ENCODE results near the gene CSNK2A1.
"Not testable (repeated sequence)": the region's sequence is repeated elsewhere in the genome, so short reads cannot be mapped to it uniquely, and the experiment has no call there.

Gene CSNK2A1

GRCh38 chr20:543369-544152 is at the start of gene CSNK2A1:
Gene CSNK2A1, minus strand, starts transcription at chr20:543790. Its CDS starts 35,239 bp downstream, at chr20:508551.
- DNase-seq (ENCODE audit: low read depth, low spot score), result peak; percentile 88
- Histone ChIP-seq H3K9me3 (ENCODE audit: low read depth, low read length) (peaks cover 30% of the 10 kb centered on the region), H3K4me3 (peak within 1 kb of the TSS; percentile 96), H3K36me3 (ENCODE audit: insufficient read depth, low read length) (peaks cover 39% of the 10 kb centered on the region), H3K9ac (ENCODE audit: insufficient read length) (peak within 1 kb of the TSS; percentile 99), H3K27ac (peak within 1 kb of the TSS; percentile 98)
- peak; percentile 93 for TF ChIP-seq POLR2AphosphoS5 (IDR thresholded peaks at IDR 0.05; ENCODE audit: borderline replicate concordance, low read depth, low read length)
- TF ChIP-seq FOXP2 (optimal IDR thresholded peaks at IDR 0.05; ENCODE audit: control extremely low read depth, extremely low read length, insufficient read depth), result peak; percentile 16
- TF ChIP-seq EZH2 (IDR thresholded peaks at IDR 0.05), result no peak

- no peaks in the 10 kb centered on the region for H3K36me3 ChIP-seq (ENCODE audit: insufficient read depth, low read length)
- TF ChIP-seq POLR2AphosphoS5 (IDR thresholded peaks at IDR 0.05; ENCODE audit: borderline replicate concordance, low read depth, low read length) (no peak), FOXP2 (optimal IDR thresholded peaks at IDR 0.05; ENCODE audit: control extremely low read depth, extremely low read length, insufficient read depth) (no peak), EZH2 (IDR thresholded peaks at IDR 0.05) (no peak)
- no peak overlapping the region for H3K27ac ChIP-seq
- DNase-seq (ENCODE audit: low read depth, low spot score), result no peak
- no peaks in the 10 kb centered on the region for H3K9me3 ChIP-seq (ENCODE audit: low read depth, low read length)
- H3K9ac ChIP-seq (ENCODE audit: insufficient read length), result no peak overlapping the region
- no peak overlapping the region for H3K4me3 ChIP-seq
Measured at GRCh38 chr20:592506-592905, 48.9 kb upstream of the CSNK2A1 start.

- no peak overlapping the region for H3K27ac ChIP-seq
- no peak for TF ChIP-seq FOXP2 (optimal IDR thresholded peaks at IDR 0.05; ENCODE audit: control extremely low read depth, extremely low read length, insufficient read depth)
- no peak for TF ChIP-seq POLR2AphosphoS5 (IDR thresholded peaks at IDR 0.05; ENCODE audit: borderline replicate concordance, low read depth, low read length)
- TF ChIP-seq EZH2 (IDR thresholded peaks at IDR 0.05), result no peak
- H3K4me3 ChIP-seq, result no peak overlapping the region
- H3K36me3 ChIP-seq (ENCODE audit: insufficient read depth, low read length), result no peaks in the 10 kb centered on the region
- H3K9ac ChIP-seq (ENCODE audit: insufficient read length), result no peak overlapping the region
- DNase-seq (ENCODE audit: low read depth, low spot score), result no peak
- no peaks in the 10 kb centered on the region for H3K9me3 ChIP-seq (ENCODE audit: low read depth, low read length)
Measured at GRCh38 chr20:591941-592340, 48.4 kb upstream of the CSNK2A1 start.

DNA sequence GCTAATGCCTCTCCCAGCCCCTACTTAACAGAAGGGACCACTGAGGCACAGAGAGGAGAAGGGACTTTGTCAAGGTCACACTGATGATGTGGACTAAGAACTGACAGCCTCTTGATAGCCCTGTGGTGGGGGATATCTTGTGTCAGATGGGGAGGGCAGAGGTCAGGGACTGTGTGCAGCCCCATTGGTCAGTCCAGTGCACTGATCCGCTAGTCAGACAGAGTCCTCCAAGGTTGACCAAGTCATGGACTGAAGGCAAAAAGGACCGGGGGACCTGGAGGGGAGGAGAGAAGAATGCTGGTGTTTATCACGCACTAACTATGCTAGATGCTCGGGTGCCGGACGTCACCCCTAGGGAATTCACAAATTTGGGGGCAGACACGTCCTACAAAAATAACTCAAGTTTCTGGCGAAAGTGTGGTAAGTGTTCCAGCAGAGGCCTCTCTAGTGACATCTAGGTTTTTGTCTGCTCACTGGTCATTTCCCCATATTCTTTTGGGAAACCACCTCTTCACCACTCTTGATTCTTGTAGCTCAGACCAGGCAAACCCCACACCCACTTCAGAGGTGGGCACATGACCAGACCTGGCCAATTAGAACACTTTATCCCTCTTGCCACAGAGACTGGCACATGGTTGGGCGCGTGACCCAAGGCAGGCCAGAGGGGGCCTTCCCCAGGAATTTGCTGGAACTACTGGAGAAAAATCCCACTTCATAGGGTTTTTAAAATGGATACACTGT is 45.5 kb upstream of the CSNK2A1 start:
- Histone ChIP-seq H3K9ac (ENCODE audit: insufficient read length) (no peak overlapping the region), H3K36me3 (ENCODE audit: insufficient read depth, low read length) (no peaks in the 10 kb centered on the region), H3K9me3 (ENCODE audit: low read depth, low read length) (no peaks in the 10 kb centered on the region), H3K4me3 (no peak overlapping the region), H3K27ac (no peak overlapping the region)
- no peak for TF ChIP-seq POLR2AphosphoS5 (IDR thresholded peaks at IDR 0.05; ENCODE audit: borderline replicate concordance, low read depth, low read length)
- no peak for TF ChIP-seq EZH2 (IDR thresholded peaks at IDR 0.05)
- TF ChIP-seq FOXP2 (optimal IDR thresholded peaks at IDR 0.05; ENCODE audit: control extremely low read depth, extremely low read length, insufficient read depth), result no peak
- DNase-seq (ENCODE audit: low read depth, low spot score), result no peak

GRCh38 chr20:588476-588875 is 44.9 kb upstream of the CSNK2A1 start:
- TF ChIP-seq EZH2 (IDR thresholded peaks at IDR 0.05) (no peak), FOXP2 (optimal IDR thresholded peaks at IDR 0.05; ENCODE audit: control extremely low read depth, extremely low read length, insufficient read depth) (no peak)

DNA sequence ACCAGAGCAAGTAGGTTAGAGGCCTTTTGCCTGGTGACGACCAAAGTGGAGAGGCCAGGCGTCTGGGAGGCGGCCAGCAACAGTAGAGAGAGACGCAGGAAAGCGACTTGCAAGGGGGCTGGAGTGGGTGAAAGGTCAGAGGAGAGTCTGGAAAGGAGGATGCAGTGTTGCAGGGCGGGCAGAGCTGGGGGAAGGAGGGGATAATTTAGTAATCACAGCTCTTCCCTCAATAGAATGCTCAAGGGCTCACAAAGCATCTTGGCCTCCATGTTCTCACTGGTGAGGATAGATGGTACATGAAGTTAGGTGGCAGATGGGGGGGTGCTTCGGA is 41.3 kb upstream of the CSNK2A1 start:
- TF ChIP-seq FOXP2 (optimal IDR thresholded peaks at IDR 0.05; ENCODE audit: control extremely low read depth, extremely low read length, insufficient read depth), result no peak
- TF ChIP-seq EZH2 (IDR thresholded peaks at IDR 0.05), result no peak
- TF ChIP-seq POLR2AphosphoS5 (IDR thresholded peaks at IDR 0.05; ENCODE audit: borderline replicate concordance, low read depth, low read length), result no peak
- Histone ChIP-seq H3K27ac (no peak overlapping the region), H3K9ac (ENCODE audit: insufficient read length) (no peak overlapping the region), H3K36me3 (ENCODE audit: insufficient read depth, low read length) (no peaks in the 10 kb centered on the region), H3K4me3 (no peak overlapping the region), H3K9me3 (ENCODE audit: low read depth, low read length) (no peaks in the 10 kb centered on the region)
- DNase-seq (ENCODE audit: low read depth, low spot score), result no peak

More at GRCh38 chr20:588476-588875, 44.9 kb upstream of the CSNK2A1 start:
- DNase-seq (ENCODE audit: low read depth, low spot score), result no peak
- Histone ChIP-seq H3K9me3 (ENCODE audit: low read depth, low read length) (no peaks in the 10 kb centered on the region), H3K27ac (no peak overlapping the region), H3K9ac (ENCODE audit: insufficient read length) (no peak overlapping the region), H3K36me3 (ENCODE audit: insufficient read depth, low read length) (no peaks in the 10 kb centered on the region), H3K4me3 (no peak overlapping the region)

DNA sequence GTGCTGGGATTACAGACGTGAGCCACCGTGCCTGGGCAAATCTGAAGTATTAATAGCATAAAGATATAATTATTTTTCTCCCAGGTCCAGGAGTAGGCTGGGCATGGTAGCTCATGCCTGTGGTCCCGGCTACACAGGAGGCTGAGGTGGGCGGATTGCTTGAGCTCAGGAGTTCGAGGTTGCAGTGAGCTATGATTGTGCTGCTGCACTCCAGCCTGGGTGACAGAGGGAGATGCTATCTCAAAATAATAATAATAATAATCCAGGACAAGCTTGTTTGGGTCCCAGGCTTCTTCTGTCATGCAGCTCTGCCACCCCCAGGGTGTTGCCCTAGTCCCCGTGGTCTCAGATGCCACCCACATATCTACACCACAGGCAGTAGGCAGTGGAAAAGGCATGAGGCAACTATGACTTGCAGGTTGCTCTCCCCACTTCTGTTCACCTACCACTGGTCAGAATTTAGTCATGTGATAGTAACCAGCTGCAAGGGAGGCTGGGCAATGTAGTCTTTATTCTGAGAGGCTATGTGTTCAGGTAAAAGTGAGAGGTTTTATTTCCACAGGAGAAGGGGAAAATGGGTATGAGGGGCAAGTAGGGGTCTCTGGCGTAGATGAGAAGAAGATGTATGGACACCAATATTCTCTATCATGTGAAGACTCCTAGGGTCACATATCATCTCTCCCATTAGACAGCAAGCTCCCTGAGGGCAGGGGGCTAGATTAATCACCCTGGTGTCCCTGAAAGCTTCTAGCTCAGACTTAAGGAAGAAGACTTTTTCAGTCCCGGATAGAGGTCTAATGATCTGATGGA is 40.8 kb upstream of the CSNK2A1 start:
- no peak for TF ChIP-seq POLR2AphosphoS5 (IDR thresholded peaks at IDR 0.05; ENCODE audit: borderline replicate concordance, low read depth, low read length)
- no peak for TF ChIP-seq EZH2 (IDR thresholded peaks at IDR 0.05)
- TF ChIP-seq FOXP2 (optimal IDR thresholded peaks at IDR 0.05; ENCODE audit: control extremely low read depth, extremely low read length, insufficient read depth), result no peak
- no peak for DNase-seq (ENCODE audit: low read depth, low spot score)
- Histone ChIP-seq H3K27ac (no peak overlapping the region), H3K9me3 (ENCODE audit: low read depth, low read length) (no peaks in the 10 kb centered on the region), H3K9ac (ENCODE audit: insufficient read length) (no peak overlapping the region), H3K4me3 (no peak overlapping the region), H3K36me3 (ENCODE audit: insufficient read depth, low read length) (no peaks in the 10 kb centered on the region)

- no peaks in the 10 kb centered on the region for H3K9me3 ChIP-seq (ENCODE audit: low read depth, low read length)
- no peak overlapping the region for H3K27ac ChIP-seq
- H3K9ac ChIP-seq (ENCODE audit: insufficient read length), result no peak overlapping the region
- TF ChIP-seq FOXP2 (optimal IDR thresholded peaks at IDR 0.05; ENCODE audit: control extremely low read depth, extremely low read length, insufficient read depth) (no peak), POLR2AphosphoS5 (IDR thresholded peaks at IDR 0.05; ENCODE audit: borderline replicate concordance, low read depth, low read length) (no peak), EZH2 (IDR thresholded peaks at IDR 0.05) (no peak)
- H3K4me3 ChIP-seq, result no peak overlapping the region
- DNase-seq (ENCODE audit: low read depth, low spot score), result no peak
- no peaks in the 10 kb centered on the region for H3K36me3 ChIP-seq (ENCODE audit: insufficient read depth, low read length)
Measured at GRCh38 chr20:582204-582603, 38.6 kb upstream of the CSNK2A1 start.

- DNase-seq (ENCODE audit: low read depth, low spot score), result not testable (repeated sequence)
Measured at GRCh38 chr20:578940-579690, 35.5 kb upstream of the CSNK2A1 start.

More at GRCh38 chr20:578940-579690, 35.5 kb upstream of the CSNK2A1 start:
- not testable (repeated sequence) for H3K4me3 ChIP-seq; H3K36me3 ChIP-seq (ENCODE audit: insufficient read depth, low read length); H3K9ac ChIP-seq (ENCODE audit: insufficient read length); H3K9me3 ChIP-seq (ENCODE audit: low read depth, low read length); H3K27ac ChIP-seq

Measured in SK-N-MC (cell line).